HepG2 (cell line): ENCODE results near the gene LARP1B. TPM values are rescaled to one million over a fixed set of nuclear protein-coding genes. Genes with fewer than 3 reads are reported as not detected.
"Not testable (repeated sequence)": the region's sequence is repeated elsewhere in the genome, so short reads cannot be mapped to it uniquely, and the experiment has no call there.

Experiments
- ATAC-seq: fragments of 200-7000 bp; cut with Tn5 transposase; 3 replicates; pipeline ENCODE4 v1.9.1; 2020; ENCODE audit warnings: mild to moderate bottlenecking, moderate library complexity
- BruUV-seq: library from RNA; stranded (reverse); fragments of 400-500 nt; replicated peaks from 2 replicates; lab custom pipeline; 2021; lab: Mats Ljungman, UMichigan
- CTCF ChIA-PET: fragments of 300-600 bp; formaldehyde crosslinking; extraction: SDS; loops from one replicate; lab custom pipeline; 2021; ENCODE audit warnings: low total read pairs, inconsistent platforms, low intra/inter-chr PET ratio; lab: Yijun Ruan, JAX
- POLR2A ChIA-PET: fragments of 350-600 bp; sonication (Branson Sonifier 250); formaldehyde crosslinking; loops from one replicate; lab custom pipeline; 2020; ENCODE audit warnings: antibody characterized with exemption, inconsistent platforms; lab: Yijun Ruan, JAX
- DNase-seq: peaks from one replicate; pipeline ENCODE4 v3.0.0-alpha.2; 2015; ENCODE audit warnings: low spot score
- FAIRE-seq: peaks from 3 replicates; lab custom pipeline; 2011; peaks lifted over from hg19 to GRCh38; lab: Jason Lieb, UNC
- H2AFZ ChIP-seq: one replicate; pipeline ENCODE4 v1.6.1; 2011; ENCODE audit warnings: low read length, inconsistent platforms
- H3K27ac ChIP-seq: fragments of 300-600 bp; 3 replicates; pipeline ENCODE4 v1.8.0; 2011; ENCODE audit warnings: mixed run types, mild to moderate bottlenecking, mixed read lengths, low read length, inconsistent platforms; ENCODE audit not compliant: insufficient read depth; ENCODE audit errors: extremely low read length
- H3K27me3 ChIP-seq, 2 experiments: fragments of 200-600 bp in 1 of 2; 2 replicates in 1 of 2; 3 replicates in 1 of 2; pipeline versions ENCODE4 v1.6.0 to v1.8.0; 2011; ENCODE audit warnings: low read length in 2 of 2, mild to moderate bottlenecking in 2 of 2, moderate library complexity in 2 of 2, inconsistent platforms in 1 of 2; ENCODE audit not compliant: insufficient read depth in 2 of 2, control insufficient read depth in 1 of 2
- H3K36me3 ChIP-seq, 2 experiments: fragments of 200-600 bp in 1 of 2; replicated peaks in 1 of 2; 2 replicates in 1 of 2; 3 replicates in 1 of 2; pipeline versions ENCODE4 v1.5.1 to v1.8.0; 2011; ENCODE audit warnings: low read length in 2 of 2, inconsistent platforms in 1 of 2; ENCODE audit not compliant: insufficient read depth in 2 of 2, control insufficient read depth in 1 of 2
- H3K4me1 ChIP-seq: 2 replicates; pipeline ENCODE4 v1.5.1; 2012; ENCODE audit warnings: low read length, inconsistent platforms; ENCODE audit not compliant: insufficient read depth
- H3K4me2 ChIP-seq: 2 replicates; pipeline ENCODE4 v1.6.0; 2011; ENCODE audit warnings: low read depth, low read length, inconsistent platforms
- H3K4me3 ChIP-seq, 3 experiments: fragments of 200-600 bp in 1 of 3; sonication (generic), shearing (Covaris generic) in 1 of 3; replicated peaks in 1 of 3; 2 replicates each; pipeline ENCODE4 v1.5.1; 2011 to 2016; ENCODE audit warnings: low read length in 3 of 3, inconsistent platforms in 2 of 3, low read depth in 2 of 3, mild to moderate bottlenecking in 2 of 3, control low read depth in 1 of 3, mixed read lengths in 1 of 3; ENCODE audit not compliant: insufficient read depth in 1 of 3
- H3K79me2 ChIP-seq: one replicate; pipeline ENCODE4 v1.6.1; 2011; ENCODE audit warnings: low read length, inconsistent platforms; ENCODE audit not compliant: insufficient read depth
- H3K9ac ChIP-seq: 2 replicates; pipeline ENCODE4 v1.6.0; 2011; ENCODE audit warnings: mild to moderate bottlenecking, low read depth, low read length, inconsistent platforms; ENCODE audit not compliant: insufficient read depth
- H3K9me3 ChIP-seq: 2 replicates; pipeline ENCODE4 v1.5.1; 2012; ENCODE audit warnings: mild to moderate bottlenecking, low read length
- H4K20me1 ChIP-seq: 2 replicates; pipeline ENCODE4 v1.6.0; 2011; ENCODE audit warnings: inconsistent platforms, mild to moderate bottlenecking, low read length, moderate library complexity; ENCODE audit not compliant: insufficient read depth
- ADNP ChIP-seq: sonication (generic); formaldehyde crosslinking; IDR thresholded peaks from 2 replicates; pipeline ENCODE4 v1.4.0; 2020; ENCODE audit warnings: missing genetic modification reagents
- KAT7 ChIP-seq: IDR thresholded peaks from 2 replicates; pipeline ENCODE4 v1.6.1; 2018; ENCODE audit warnings: borderline replicate concordance, missing compliant biosample characterization
- RAD21 ChIP-seq: fragments of 450-650 bp; formaldehyde crosslinking; IDR thresholded peaks from 2 replicates; pipeline ENCODE4 v1.5.0; 2020; ENCODE audit warnings: mild to moderate bottlenecking
- SALL1 ChIP-seq: sonication (generic); formaldehyde crosslinking; IDR thresholded peaks from 2 replicates; pipeline ENCODE4 v1.8.0; 2022; ENCODE audit warnings: mild to moderate bottlenecking, missing genetic modification reagents
- SAP130 ChIP-seq: IDR thresholded peaks from 2 replicates; pipeline ENCODE4 v1.6.1; 2016; ENCODE audit warnings: low read depth
- STAG1 ChIP-seq: sonication (generic); formaldehyde crosslinking; IDR thresholded peaks from 2 replicates; pipeline ENCODE4 v1.4.0; 2020; ENCODE audit warnings: missing genetic modification reagents
- ZNF614 ChIP-seq: IDR thresholded peaks from 2 replicates; pipeline ENCODE4 v1.6.1; 2018; ENCODE audit warnings: missing biosample characterization, missing genetic modification reagents, inconsistent platforms, borderline replicate concordance
- WGBS: methylation state at CpG from one replicate; pipeline ENCODE4 v1.1.6; 2017; ENCODE audit warnings: low lambda C conversion rate; 5-methylcytosine and 5-hydroxymethylcytosine counted together
- in situ Hi-C: cut with HindIII; loops from 2 replicates; pipeline ENCODE4 v1.10.0; 2017; ENCODE audit warnings: low pct_unique_long_range_greater_than_20kb; ENCODE audit not compliant: extremely low pct_ligation_motif_present
- intact Hi-C: fragments of 100-400 bp; cut with micrococcal nuclease; formaldehyde crosslinking; loops from one replicate; pipeline ENCODE4 v1.10.0; 2022; ENCODE audit not compliant: unreplicated experiment
- polyA plus RNA-seq, 8 experiments: library from polyadenylated mRNA; depleted of rRNA in 3 of 8; stranded (reverse) in 7 of 8; unstranded in 1 of 8; fragments of >200 nt; fragmentation: Illumina TruSeq in 4 of 8; extraction: Trizol in 4 of 8; gene quantifications; 2 replicates each; pipeline versions ENCODE4 v1.2.1 to v1.2.3, GENCODE V29; 2011 to 2016; ENCODE audit warnings: low read depth in 4 of 8, missing spikeins in 1 of 8, mixed read lengths in 1 of 8; ENCODE audit not compliant: insufficient read depth in 1 of 8
- total RNA-seq, 5 experiments: library from RNA; depleted of rRNA; stranded (reverse); fragments of >200 nt; fragmentation: Illumina TruSeq; extraction: Trizol; gene quantifications; 2 replicates each; pipeline ENCODE4 v1.2.3, GENCODE V29; 2016; ENCODE audit warnings: low read depth in 1 of 5
- TF ChIP-seq, protein P1 (sequence below), 2 experiments: sonication (generic) in 1 of 2; formaldehyde crosslinking in 1 of 2; IDR thresholded peaks; 2 replicates each; pipeline versions ENCODE4 v1.4.0 to v1.6.1; 2018 to 2020; ENCODE audit warnings: missing genetic modification reagents in 2 of 2, borderline replicate concordance in 1 of 2, low read depth in 1 of 2, mild to moderate bottlenecking in 1 of 2, missing biosample characterization in 1 of 2
- TF ChIP-seq, protein P2 (sequence below): sonication (generic); formaldehyde crosslinking; IDR thresholded peaks from 2 replicates; pipeline ENCODE4 v1.4.0; 2020; ENCODE audit warnings: missing genetic modification reagents, mild to moderate bottlenecking, borderline replicate concordance
- TF ChIP-seq, protein P3 (sequence below): sonication (generic); formaldehyde crosslinking; IDR thresholded peaks from 2 replicates; pipeline ENCODE4 v1.5.0; 2020; ENCODE audit warnings: mild to moderate bottlenecking, missing genetic modification reagents, moderate library complexity
- TF ChIP-seq, protein P4 (sequence below): sonication (generic); formaldehyde crosslinking; IDR thresholded peaks from 2 replicates; pipeline ENCODE4 v1.5.0; 2020; ENCODE audit warnings: mild to moderate bottlenecking, missing genetic modification reagents

Gene LARP1B
- total and polyA plus RNA-seq, 2 of the 13 experiments (the other 11 are each of a cell fraction or from before 2014, with no cell fraction given), result 19.2 to 52.7 TPM

DNA sequence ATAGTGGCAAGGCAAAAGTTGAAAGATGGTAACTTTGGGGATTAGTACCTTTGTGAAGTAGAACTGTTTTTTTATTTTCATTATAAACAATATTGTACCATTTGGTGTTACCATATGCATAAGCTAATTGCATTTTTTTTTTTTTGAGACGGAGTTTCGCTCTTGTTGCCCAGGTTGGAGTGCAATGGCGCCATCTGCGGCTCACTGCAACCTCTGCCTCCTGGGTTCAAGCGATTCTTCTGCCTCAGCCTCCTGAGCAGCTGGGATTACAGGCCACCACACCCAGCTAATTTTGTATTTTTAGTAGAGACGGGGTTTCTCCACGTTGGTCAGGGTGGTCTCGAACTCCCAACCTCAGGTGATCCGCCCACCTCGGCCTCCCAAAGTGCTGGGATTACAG lies 9.9 kb upstream of the LARP1B start:
- peak overlapping the region; percentile 37; the same call in 1 of the 2 replicates for H3K9ac ChIP-seq
- TF ChIP-seq ADNP (CRISPR knock-in tag) (0 out of 2 replicates have a peak, but pooled peaks have one; percentile 16), STAG1 (peak; percentile 69), ZNF614 (0 out of 2 replicates have a peak, but pooled peaks have one; percentile 17), SALL1 (peak; percentile 20; the same call in 1 of the 2 replicates), SAP130 (0 out of 2 replicates have a peak, but pooled peaks have one; percentile 20), RAD21 (CRISPR knock-in tag) (peak; percentile 60), KAT7 (CRISPR knock-in tag) (0 out of 2 replicates have a peak, but pooled peaks have one; percentile 47)
- TF ChIP-seq, protein P1, sequence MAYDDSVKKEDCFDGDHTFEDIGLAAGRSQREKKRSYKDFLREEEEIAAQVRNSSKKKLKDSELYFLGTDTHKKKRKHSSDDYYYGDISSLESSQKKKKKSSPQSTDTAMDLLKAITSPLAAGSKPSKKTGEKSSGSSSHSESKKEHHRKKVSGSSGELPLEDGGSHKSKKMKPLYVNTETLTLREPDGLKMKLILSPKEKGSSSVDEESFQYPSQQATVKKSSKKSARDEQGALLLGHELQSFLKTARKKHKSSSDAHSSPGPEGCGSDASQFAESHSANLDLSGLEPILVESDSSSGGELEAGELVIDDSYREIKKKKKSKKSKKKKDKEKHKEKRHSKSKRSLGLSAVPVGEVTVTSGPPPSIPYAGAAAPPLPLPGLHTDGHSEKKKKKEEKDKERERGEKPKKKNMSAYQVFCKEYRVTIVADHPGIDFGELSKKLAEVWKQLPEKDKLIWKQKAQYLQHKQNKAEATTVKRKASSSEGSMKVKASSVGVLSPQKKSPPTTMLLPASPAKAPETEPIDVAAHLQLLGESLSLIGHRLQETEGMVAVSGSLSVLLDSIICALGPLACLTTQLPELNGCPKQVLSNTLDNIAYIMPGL (CRISPR knock-in tag; IDR thresholded peaks at IDR 0.05; ENCODE audit: borderline replicate concordance in 1 of 2, low read depth in 1 of 2), result peak; percentile 35 to 66; a peak in 2 of 4 replicates
- TF ChIP-seq, protein P2, sequence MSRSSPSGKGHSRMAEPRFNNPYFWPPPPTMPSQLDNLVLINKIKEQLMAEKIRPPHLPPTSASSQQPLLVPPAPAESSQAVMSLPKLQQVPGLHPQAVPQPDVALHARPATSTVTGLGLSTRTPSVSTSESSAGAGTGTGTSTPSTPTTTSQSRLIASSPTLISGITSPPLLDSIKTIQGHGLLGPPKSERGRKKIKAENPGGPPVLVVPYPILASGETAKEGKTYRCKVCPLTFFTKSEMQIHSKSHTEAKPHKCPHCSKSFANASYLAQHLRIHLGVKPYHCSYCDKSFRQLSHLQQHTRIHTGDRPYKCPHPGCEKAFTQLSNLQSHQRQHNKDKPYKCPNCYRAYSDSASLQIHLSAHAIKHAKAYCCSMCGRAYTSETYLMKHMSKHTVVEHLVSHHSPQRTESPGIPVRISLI, result peak; percentile 95
- TF ChIP-seq, protein P3, sequence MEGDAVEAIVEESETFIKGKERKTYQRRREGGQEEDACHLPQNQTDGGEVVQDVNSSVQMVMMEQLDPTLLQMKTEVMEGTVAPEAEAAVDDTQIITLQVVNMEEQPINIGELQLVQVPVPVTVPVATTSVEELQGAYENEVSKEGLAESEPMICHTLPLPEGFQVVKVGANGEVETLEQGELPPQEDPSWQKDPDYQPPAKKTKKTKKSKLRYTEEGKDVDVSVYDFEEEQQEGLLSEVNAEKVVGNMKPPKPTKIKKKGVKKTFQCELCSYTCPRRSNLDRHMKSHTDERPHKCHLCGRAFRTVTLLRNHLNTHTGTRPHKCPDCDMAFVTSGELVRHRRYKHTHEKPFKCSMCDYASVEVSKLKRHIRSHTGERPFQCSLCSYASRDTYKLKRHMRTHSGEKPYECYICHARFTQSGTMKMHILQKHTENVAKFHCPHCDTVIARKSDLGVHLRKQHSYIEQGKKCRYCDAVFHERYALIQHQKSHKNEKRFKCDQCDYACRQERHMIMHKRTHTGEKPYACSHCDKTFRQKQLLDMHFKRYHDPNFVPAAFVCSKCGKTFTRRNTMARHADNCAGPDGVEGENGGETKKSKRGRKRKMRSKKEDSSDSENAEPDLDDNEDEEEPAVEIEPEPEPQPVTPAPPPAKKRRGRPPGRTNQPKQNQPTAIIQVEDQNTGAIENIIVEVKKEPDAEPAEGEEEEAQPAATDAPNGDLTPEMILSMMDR (CRISPR knock-in tag), result peak; percentile 74
- TF ChIP-seq, protein P4, sequence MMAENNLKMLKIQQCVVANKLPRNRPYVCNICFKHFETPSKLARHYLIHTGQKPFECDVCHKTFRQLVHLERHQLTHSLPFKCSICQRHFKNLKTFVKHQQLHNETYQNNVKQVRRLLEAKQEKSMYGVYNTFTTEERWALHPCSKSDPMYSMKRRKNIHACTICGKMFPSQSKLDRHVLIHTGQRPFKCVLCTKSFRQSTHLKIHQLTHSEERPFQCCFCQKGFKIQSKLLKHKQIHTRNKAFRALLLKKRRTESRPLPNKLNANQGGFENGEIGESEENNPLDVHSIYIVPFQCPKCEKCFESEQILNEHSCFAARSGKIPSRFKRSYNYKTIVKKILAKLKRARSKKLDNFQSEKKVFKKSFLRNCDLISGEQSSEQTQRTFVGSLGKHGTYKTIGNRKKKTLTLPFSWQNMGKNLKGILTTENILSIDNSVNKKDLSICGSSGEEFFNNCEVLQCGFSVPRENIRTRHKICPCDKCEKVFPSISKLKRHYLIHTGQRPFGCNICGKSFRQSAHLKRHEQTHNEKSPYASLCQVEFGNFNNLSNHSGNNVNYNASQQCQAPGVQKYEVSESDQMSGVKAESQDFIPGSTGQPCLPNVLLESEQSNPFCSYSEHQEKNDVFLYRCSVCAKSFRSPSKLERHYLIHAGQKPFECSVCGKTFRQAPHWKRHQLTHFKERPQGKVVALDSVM (CRISPR knock-in tag), result peak; percentile 49; the same call in 1 of the 2 replicates
- TF ChIP-seq, all 625 proteins: peak for 11; not testable (repeated sequence) for 614
- 21% methylated on average over 10 of the region's 10 CpGs for WGBS
- FAIRE-seq, BruUV-seq, H3K27me3 ChIP-seq, H3K27ac ChIP-seq, CTCF ChIA-PET, H3K79me2 ChIP-seq, H4K20me1 ChIP-seq, H3K9me3 ChIP-seq, H3K36me3 ChIP-seq: not testable (repeated sequence)
- in situ Hi-C loops, result loop anchor here (10.0 kb wide), 1 partner anchor 86 kb away; the partner anchor contains the start of genes ABHD18 and MFSD8
- peak; percentile 48; the same call in 2 of the 3 replicates for ATAC-seq
- POLR2A ChIA-PET, result interaction anchor here (3.3 to 4.6 kb wide), 2 partner anchors 9 to 86 kb away, joined by 14 to 33 read pairs; partner anchors contain the start of genes ABHD18, LARP1B and MFSD8
- Histone ChIP-seq H3K4me3 (peak overlapping the region; percentile 31 to 60 (median 55); a peak in 5 of 6 replicates), H3K4me2 (peak overlapping the region; percentile 81), H2AFZ (peak overlapping the region; percentile 91), H3K4me1 (peaks cover 13% of the 10 kb centered on the region)
- DNase-seq, result peak; percentile 39
- intact Hi-C loops, result loop anchor here (10.0 kb wide), 1 partner anchor 236 kb away; no protein-coding TSS in a partner anchor
